Measurements from ENCODE around the gene PTPRD. TPM values are rescaled to one million over a fixed set of nuclear protein-coding genes. Genes with fewer than 3 reads are reported as not detected.
"Not testable (repeated sequence)": the region's sequence is repeated elsewhere in the genome, so short reads cannot be mapped to it uniquely, and the experiment has no call there.

The PTPRD gene
- total RNA-seq, 1 donor from 2014 or later: 15.6 TPM

- Histone ChIP-seq H3K36me3 (no peaks in the 10 kb centered on the region), H3K4me3 (no peak overlapping the region), H3K27me3 (ENCODE audit: low read depth) (no peaks in the 10 kb centered on the region), H3K27ac (replicated peaks) (no peak overlapping the region), H3K4me1 (peaks cover 6% of the 10 kb centered on the region), H3K9me3 (replicated peaks) (no peaks in the 10 kb centered on the region)
- intact Hi-C loops (cut with micrococcal nuclease): no loop called here
- no peak for TF ChIP-seq CTCF (IDR thresholded peaks at IDR 0.05; ENCODE audit: borderline replicate concordance)
- no peak for DNase-seq
These were observed 662.8 kb downstream of the PTPRD start for GRCh38 chr9:9949978-9950377.

- H3K36me3 ChIP-seq: no peaks in the 10 kb centered on the region
- DNase-seq: no peak
- no peaks in the 10 kb centered on the region for H3K9me3 ChIP-seq (replicated peaks)
- no peak overlapping the region for H3K4me3 ChIP-seq
- H3K4me1 ChIP-seq: peaks cover 6% of the 10 kb centered on the region
- H3K27ac ChIP-seq (replicated peaks): no peak overlapping the region
- H3K27me3 ChIP-seq (ENCODE audit: low read depth): no peaks in the 10 kb centered on the region
- intact Hi-C loops (cut with micrococcal nuclease): no loop called here
- TF ChIP-seq CTCF (IDR thresholded peaks at IDR 0.05; ENCODE audit: borderline replicate concordance): no peak
These were observed 663.4 kb downstream of the PTPRD start for GRCh38 chr9:9949368-9949767.

- Histone ChIP-seq H3K36me3 (no peaks in the 10 kb centered on the region), H3K9me3 (replicated peaks) (no peaks in the 10 kb centered on the region), H3K4me1 (peaks cover 6% of the 10 kb centered on the region), H3K27ac (replicated peaks) (no peak overlapping the region), H3K27me3 (ENCODE audit: low read depth) (no peaks in the 10 kb centered on the region), H3K4me3 (no peak overlapping the region)
- no peak for TF ChIP-seq CTCF (IDR thresholded peaks at IDR 0.05; ENCODE audit: borderline replicate concordance)
- intact Hi-C loops (cut with micrococcal nuclease): no loop called here
- no peak for DNase-seq
These were observed 666.8 kb downstream of the PTPRD start for GRCh38 chr9:9945966-9946365.

- Histone ChIP-seq H3K4me3 (no peak overlapping the region), H3K27me3 (ENCODE audit: low read depth) (no peaks in the 10 kb centered on the region), H3K36me3 (no peaks in the 10 kb centered on the region), H3K27ac (replicated peaks) (no peak overlapping the region), H3K4me1 (no peaks in the 10 kb centered on the region), H3K9me3 (replicated peaks) (no peaks in the 10 kb centered on the region)
- peak; percentile 96 for TF ChIP-seq CTCF (IDR thresholded peaks at IDR 0.05; ENCODE audit: borderline replicate concordance)
- intact Hi-C loops (cut with micrococcal nuclease): no loop called here
- DNase-seq: peak; percentile 41
These were observed 669.9 kb downstream of the PTPRD start for GRCh38 chr9:9942764-9943424.

GRCh38 chr9:9938432-9938831, 674.4 kb downstream of the PTPRD start:
- Histone ChIP-seq H3K4me3 (no peak overlapping the region), H3K27me3 (ENCODE audit: low read depth) (no peaks in the 10 kb centered on the region), H3K4me1 (no peaks in the 10 kb centered on the region), H3K9me3 (replicated peaks) (no peaks in the 10 kb centered on the region), H3K27ac (replicated peaks) (no peak overlapping the region), H3K36me3 (no peaks in the 10 kb centered on the region)
- no peak for DNase-seq
- intact Hi-C loops (cut with micrococcal nuclease): no loop called here
- TF ChIP-seq CTCF (IDR thresholded peaks at IDR 0.05; ENCODE audit: borderline replicate concordance): no peak

GRCh38 chr9:9931464-9931863, 681.3 kb downstream of the PTPRD start:
- H3K36me3 ChIP-seq; H3K27ac ChIP-seq (replicated peaks); H3K4me1 ChIP-seq; H3K9me3 ChIP-seq (replicated peaks); intact Hi-C loops (cut with micrococcal nuclease); H3K4me3 ChIP-seq; DNase-seq; H3K27me3 ChIP-seq (ENCODE audit: low read depth): not testable (repeated sequence)
